GM18867 (cell line): Measurements from ENCODE around the gene UBL5.
A peak's percentile ranks its signal among the peaks of the same experiment; 100 is the strongest.
"Not testable (repeated sequence)": the region's sequence is repeated elsewhere in the genome, so short reads cannot be mapped to it uniquely, and the experiment has no call there.

Experiments used
- ATAC-seq: cut with Tn5 transposase; IDR thresholded peaks from one replicate; pipeline ENCODE4 v1.9.1; 2021; ENCODE audit warnings: mild to moderate bottlenecking, moderate library complexity; ENCODE audit not compliant: unreplicated experiment

Gene UBL5

GRCh38 chr19:9827289-9828238, at the start of gene UBL5:
Gene UBL5, plus strand, starts transcription at chr19:9827918. Its CDS starts 420 bp downstream, at chr19:9828338.
- ATAC-seq, result peak; percentile 91

- ATAC-seq, result no peak
Measured at GRCh38 chr19:9782338-9782737, 45.4 kb upstream of the UBL5 start.

- not testable (repeated sequence) for ATAC-seq
Measured at GRCh38 chr19:9784163-9784496, 43.6 kb upstream of the UBL5 start.

- ATAC-seq, result peak; percentile 69
Measured at GRCh38 chr19:9785367-9786331, 42.1 kb upstream of the UBL5 start.

GRCh38 chr19:9786342-9786741, 41.4 kb upstream of the UBL5 start:
- ATAC-seq, result no peak

- ATAC-seq, result no peak
Measured at GRCh38 chr19:9786819-9787218, 40.9 kb upstream of the UBL5 start.

- not testable (repeated sequence) for ATAC-seq
Measured at GRCh38 chr19:9788604-9789003, 39.1 kb upstream of the UBL5 start.

- ATAC-seq, result no peak
Measured at GRCh38 chr19:9789066-9789465, 38.7 kb upstream of the UBL5 start.

GRCh38 chr19:9789579-9789978, 38.1 kb upstream of the UBL5 start:
- ATAC-seq, result not testable (repeated sequence)

- ATAC-seq, result not testable (repeated sequence)
Measured at GRCh38 chr19:9791073-9791367, 36.7 kb upstream of the UBL5 start.

GRCh38 chr19:9791552-9792205, 36.0 kb upstream of the UBL5 start:
- ATAC-seq, result peak; percentile 45

- ATAC-seq, result peak; percentile 52
Measured at GRCh38 chr19:9792206-9793070, 35.3 kb upstream of the UBL5 start.

- peak; percentile 9 for ATAC-seq
Measured at GRCh38 chr19:9793071-9793591, 34.6 kb upstream of the UBL5 start.

GRCh38 chr19:9796113-9796773, 31.5 kb upstream of the UBL5 start:
- no peak for ATAC-seq

GRCh38 chr19:9797871-9798270, 29.8 kb upstream of the UBL5 start:
- ATAC-seq, result no peak

GRCh38 chr19:9799162-9799561, 28.6 kb upstream of the UBL5 start:
- no peak for ATAC-seq

GRCh38 chr19:9801976-9802375, 25.7 kb upstream of the UBL5 start:
- ATAC-seq, result no peak

GRCh38 chr19:9806803-9807202, 20.9 kb upstream of the UBL5 start:
- no peak for ATAC-seq
